ENCODE measurements around the gene ARHGAP26. TPM values are rescaled to one million over a fixed set of nuclear protein-coding genes. Genes with fewer than 3 reads are reported as not detected.
"Not testable (repeated sequence)": the region's sequence is repeated elsewhere in the genome, so short reads cannot be mapped to it uniquely, and the experiment has no call there.

The ARHGAP26 gene
- total RNA-seq, 2 donors from 2014 or later: 21.3 to 22.7 TPM

DNA sequence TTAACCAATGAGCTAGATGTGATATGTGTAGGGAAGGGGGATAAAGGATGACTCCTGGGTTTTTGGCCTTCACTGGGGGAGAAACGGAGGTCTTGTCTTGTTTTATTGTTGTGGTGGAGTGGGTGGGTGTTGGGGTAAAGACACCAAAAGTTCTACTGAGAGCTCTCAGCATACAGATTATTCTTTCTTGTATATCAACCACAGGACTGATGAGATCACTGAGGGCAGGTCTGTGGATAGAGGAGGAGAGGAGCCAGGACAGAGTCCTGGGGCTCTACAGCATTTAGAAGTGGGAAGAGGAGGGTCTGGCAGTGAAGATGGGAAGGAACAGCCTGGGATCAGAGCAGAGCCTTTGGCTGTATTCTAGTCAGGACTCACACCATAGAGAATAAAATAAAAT lies 310.8 kb downstream of the ARHGAP26 start:
- no peaks in the 10 kb centered on the region for H3K9me3 ChIP-seq (ENCODE audit: control insufficient read depth, low read length, poor library complexity, severe bottlenecking)
- no peaks in the 10 kb centered on the region for H3K4me1 Mint-ChIP-seq
- H3K36me3 Mint-ChIP-seq (ENCODE audit: low read depth): no peaks in the 10 kb centered on the region
- H3K27ac Mint-ChIP-seq: no peak overlapping the region
- H3K4me3 Mint-ChIP-seq: no peak overlapping the region
- no peaks in the 10 kb centered on the region for H3K27me3 Mint-ChIP-seq
- no peak for DNase-seq
- ATAC-seq: no peak

DNA sequence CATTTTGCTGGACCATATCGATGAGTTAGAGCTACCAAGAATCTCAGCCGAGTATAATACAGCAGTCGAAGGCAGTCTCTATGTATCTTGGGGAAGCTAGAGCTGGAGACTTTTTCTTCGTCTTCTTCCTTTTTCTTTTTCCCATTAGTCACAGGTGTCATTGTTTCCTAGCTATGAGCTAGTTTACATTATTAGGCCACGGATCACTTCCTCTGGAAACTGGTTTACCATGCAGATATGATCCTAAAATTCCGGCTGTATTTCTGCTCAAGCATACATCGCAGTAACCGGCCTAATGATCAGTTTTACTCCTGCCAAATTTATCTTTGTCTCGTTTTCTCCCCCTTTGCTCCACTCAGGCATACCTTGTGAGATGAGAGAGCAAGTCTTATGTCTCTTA lies 312.8 kb downstream of the ARHGAP26 start:
- Mint-ChIP-seq H3K36me3 (ENCODE audit: low read depth) (no peaks in the 10 kb centered on the region), H3K4me3 (no peak overlapping the region), H3K27ac (no peak overlapping the region), H3K4me1 (no peaks in the 10 kb centered on the region), H3K27me3 (no peaks in the 10 kb centered on the region)
- ATAC-seq: no peak
- H3K9me3 ChIP-seq (ENCODE audit: control insufficient read depth, low read length, poor library complexity, severe bottlenecking): no peaks in the 10 kb centered on the region
- DNase-seq: no peak

DNA sequence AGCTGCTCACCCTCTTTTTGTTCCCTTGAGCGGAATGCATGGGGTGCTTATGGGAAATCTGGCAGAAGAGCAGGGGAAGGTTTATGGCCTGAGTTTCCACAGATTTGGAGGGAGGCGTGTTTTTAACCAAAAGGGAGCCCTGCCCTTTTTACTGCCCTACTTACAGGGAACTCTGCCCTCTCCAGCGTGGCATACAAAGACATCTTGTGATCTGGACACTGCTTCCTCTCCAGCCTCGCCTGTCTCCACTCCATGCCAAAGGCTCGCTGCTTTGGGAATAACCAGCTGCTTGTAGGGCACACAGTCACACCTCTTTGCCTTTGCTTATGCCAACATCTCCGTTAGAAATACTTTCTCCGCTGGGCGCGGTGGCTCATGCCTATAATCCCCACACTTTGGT lies 314.2 kb downstream of the ARHGAP26 start:
- Mint-ChIP-seq H3K4me3 (no peak overlapping the region), H3K27ac (no peak overlapping the region), H3K27me3 (no peaks in the 10 kb centered on the region), H3K4me1 (no peaks in the 10 kb centered on the region), H3K36me3 (ENCODE audit: low read depth) (no peaks in the 10 kb centered on the region)
- H3K9me3 ChIP-seq (ENCODE audit: control insufficient read depth, low read length, poor library complexity, severe bottlenecking): no peaks in the 10 kb centered on the region
- DNase-seq (no peak), ATAC-seq (no peak)

DNA sequence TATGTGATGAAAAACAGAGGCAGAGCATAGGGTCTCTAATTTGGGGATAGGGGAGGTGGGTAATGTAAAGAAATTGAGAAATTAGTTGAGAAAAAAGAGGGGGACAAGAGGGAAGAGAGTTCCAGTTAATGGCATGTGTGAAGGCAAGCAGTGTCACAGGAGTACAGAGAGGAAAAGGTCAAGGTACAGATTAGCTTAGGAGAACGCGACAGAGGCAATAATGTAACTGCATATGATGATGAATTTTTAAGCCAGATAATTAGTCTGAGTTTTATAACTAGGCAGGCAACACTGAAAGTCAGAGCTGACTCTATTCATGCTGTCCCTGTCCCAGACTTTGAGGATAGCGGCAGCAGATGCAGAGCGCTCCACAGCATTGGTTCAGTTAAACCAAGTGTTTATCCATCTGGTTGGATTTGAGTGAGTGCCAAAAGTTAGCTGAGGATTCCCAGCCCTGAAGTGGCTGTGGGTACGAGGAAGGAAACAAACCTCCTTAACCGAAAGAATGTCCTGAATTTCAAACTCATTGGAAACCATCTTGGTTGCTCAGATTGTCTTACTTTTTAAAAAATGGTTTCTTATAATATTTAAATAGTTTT lies 315.2 kb downstream of the ARHGAP26 start:
- DNase-seq: no peak
- Mint-ChIP-seq H3K27me3 (no peaks in the 10 kb centered on the region), H3K4me3 (no peak overlapping the region), H3K27ac (no peak overlapping the region), H3K36me3 (ENCODE audit: low read depth) (no peaks in the 10 kb centered on the region), H3K4me1 (no peaks in the 10 kb centered on the region)
- ATAC-seq: no peak
- H3K9me3 ChIP-seq (ENCODE audit: control insufficient read depth, low read length, poor library complexity, severe bottlenecking): no peaks in the 10 kb centered on the region

DNA sequence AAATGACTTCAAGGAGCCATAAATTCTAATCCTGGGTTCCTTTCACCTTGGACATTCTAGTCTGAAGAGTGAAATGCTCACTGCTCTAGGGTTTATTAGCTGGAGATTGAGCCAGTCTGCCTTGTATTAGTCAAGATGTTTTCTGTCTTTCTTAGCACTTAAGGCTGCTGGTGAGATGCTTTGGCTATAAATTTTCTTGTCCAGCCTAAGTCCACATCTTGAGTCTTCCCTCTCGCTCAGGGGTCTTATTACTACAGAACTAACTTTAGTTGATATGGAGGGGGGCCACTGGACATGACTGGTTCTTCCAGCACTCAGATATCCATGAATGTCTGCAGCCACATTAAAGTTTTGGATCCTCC lies 316.4 kb downstream of the ARHGAP26 start:
- H3K9me3 ChIP-seq (ENCODE audit: control insufficient read depth, low read length, poor library complexity, severe bottlenecking): no peaks in the 10 kb centered on the region
- DNase-seq: no peak
- no peak for ATAC-seq
- Mint-ChIP-seq H3K4me1 (no peaks in the 10 kb centered on the region), H3K4me3 (no peak overlapping the region), H3K27ac (no peak overlapping the region), H3K27me3 (no peaks in the 10 kb centered on the region), H3K36me3 (ENCODE audit: low read depth) (no peaks in the 10 kb centered on the region)

DNA sequence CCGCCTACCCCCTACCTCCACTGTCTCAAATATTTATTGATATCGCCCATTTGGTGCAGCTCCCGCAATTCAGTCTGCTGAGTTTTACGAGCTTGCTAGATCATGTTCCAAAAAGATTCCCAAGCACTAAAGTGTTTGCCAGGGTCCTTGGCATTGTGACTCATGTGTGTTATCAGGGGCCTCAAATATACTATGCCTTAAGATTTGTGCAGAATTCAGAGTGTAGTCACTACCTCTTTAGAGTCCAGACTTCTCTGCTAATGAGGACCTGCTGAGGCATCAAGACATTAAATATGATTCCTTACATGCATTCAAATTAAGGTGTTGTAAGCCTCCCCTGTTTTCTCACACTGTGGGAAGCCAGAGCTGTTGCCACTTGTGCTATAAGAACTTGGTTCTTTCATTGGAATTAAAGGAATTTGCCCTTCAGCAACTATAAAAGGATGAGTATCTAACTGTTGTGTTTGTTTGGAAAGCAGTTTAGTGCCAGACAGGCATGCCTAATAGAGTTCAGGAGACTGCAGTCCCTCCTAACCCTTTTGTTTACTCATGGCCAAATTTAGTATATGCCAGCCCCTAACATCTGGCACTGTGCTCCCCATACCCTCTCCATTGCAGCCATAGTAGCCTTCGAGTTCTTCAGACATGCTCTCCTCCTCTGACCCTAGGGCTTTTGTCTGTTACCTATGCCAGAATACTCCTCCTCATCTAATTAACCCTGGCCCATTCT lies 316.9 kb downstream of the ARHGAP26 start:
- ATAC-seq: no peak

DNA sequence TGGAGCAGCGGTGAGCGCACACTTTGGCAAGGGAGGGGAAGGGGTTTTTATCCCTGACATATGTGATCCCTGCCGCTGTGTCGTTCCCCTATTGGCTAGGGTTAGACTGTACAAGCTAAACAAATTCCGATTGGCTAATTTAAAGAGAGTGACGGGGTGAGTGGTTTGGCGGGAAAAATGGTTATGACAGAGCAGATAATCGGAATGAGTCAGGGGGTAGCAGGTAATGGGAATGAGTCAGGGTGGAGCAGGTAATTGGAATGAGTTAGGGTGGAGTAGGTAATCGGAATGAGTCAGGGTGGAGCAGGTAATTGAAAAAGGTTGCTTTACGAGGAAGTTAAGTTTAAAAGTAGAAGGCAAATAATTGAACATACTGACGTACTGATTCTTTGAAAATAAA lies 318.5 kb downstream of the ARHGAP26 start:
- not testable (repeated sequence) for ATAC-seq; H3K27ac Mint-ChIP-seq; H3K9me3 ChIP-seq (ENCODE audit: control insufficient read depth, low read length, poor library complexity, severe bottlenecking); H3K36me3 Mint-ChIP-seq (ENCODE audit: low read depth); H3K27me3 Mint-ChIP-seq; DNase-seq; H3K4me3 Mint-ChIP-seq; H3K4me1 Mint-ChIP-seq

More for the DNA sequence above, 316.9 kb downstream of the ARHGAP26 start:
- DNase-seq: no peak
- H3K4me1 Mint-ChIP-seq: no peaks in the 10 kb centered on the region
- H3K36me3 Mint-ChIP-seq (ENCODE audit: low read depth): no peaks in the 10 kb centered on the region
- H3K27ac Mint-ChIP-seq: no peak overlapping the region
- H3K9me3 ChIP-seq (ENCODE audit: control insufficient read depth, low read length, poor library complexity, severe bottlenecking): no peaks in the 10 kb centered on the region
- H3K27me3 Mint-ChIP-seq: no peaks in the 10 kb centered on the region
- no peak overlapping the region for H3K4me3 Mint-ChIP-seq

DNA sequence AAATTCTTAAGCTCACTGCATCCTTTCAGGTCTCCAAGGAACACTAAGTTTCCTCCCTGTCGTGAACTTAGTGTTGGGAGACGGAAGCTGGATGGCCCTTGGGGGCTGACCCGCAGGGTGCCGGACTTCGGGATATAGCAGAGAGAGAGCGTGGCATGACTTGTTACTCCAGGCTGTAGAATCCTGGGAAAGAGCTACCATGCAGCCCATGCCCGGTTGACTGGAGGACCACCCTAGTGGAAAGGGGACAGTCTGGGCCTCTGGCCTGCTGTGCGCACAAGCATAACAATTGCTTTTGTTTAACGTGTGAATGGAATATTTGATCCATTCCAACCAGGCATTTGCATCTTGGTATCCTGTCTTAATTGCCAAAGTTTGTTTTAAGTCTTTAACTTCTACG lies 319.9 kb downstream of the ARHGAP26 start:
- not testable (repeated sequence) for H3K27ac Mint-ChIP-seq; H3K4me3 Mint-ChIP-seq; H3K36me3 Mint-ChIP-seq (ENCODE audit: low read depth); H3K4me1 Mint-ChIP-seq; H3K27me3 Mint-ChIP-seq; H3K9me3 ChIP-seq (ENCODE audit: control insufficient read depth, low read length, poor library complexity, severe bottlenecking); ATAC-seq; DNase-seq

DNA sequence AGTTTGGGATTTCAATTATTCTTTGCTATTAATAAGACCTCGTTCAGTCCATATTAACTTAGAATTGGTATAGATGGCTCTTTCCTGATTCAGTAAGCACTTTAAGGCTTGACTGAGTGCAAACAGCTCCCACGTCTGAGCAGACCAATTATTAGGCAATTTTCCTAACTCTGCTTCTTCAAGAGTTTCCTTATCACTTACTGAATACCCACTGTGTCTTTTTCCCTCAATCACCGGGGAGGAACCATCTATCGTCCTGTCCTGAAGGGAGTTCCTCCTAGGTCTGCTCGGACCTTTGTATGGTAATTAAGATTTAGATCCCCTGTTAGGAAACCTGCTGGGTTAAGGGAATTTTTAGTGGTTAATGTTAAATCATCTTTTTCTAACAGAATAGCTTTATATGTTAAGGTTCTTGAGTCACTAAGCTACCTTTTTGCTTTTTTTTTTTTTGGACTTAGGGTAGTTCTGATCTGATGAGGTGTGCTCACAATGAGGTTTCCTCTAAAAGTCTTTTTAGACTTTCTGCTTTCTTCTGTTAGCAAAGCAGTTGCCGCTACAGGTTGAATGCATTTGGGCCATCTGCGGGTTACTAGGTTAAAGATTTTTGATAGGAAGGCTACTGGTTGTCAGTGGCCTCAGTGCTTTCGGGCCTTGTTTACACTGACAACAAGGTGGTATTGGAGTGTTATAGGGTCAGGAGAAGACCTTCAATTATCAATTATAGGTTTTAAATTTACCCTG lies 322.7 kb downstream of the ARHGAP26 start:
- DNase-seq; ATAC-seq; H3K9me3 ChIP-seq (ENCODE audit: control insufficient read depth, low read length, poor library complexity, severe bottlenecking); H3K27me3 Mint-ChIP-seq; H3K4me1 Mint-ChIP-seq; H3K27ac Mint-ChIP-seq; H3K36me3 Mint-ChIP-seq (ENCODE audit: low read depth); H3K4me3 Mint-ChIP-seq: not testable (repeated sequence)

DNA sequence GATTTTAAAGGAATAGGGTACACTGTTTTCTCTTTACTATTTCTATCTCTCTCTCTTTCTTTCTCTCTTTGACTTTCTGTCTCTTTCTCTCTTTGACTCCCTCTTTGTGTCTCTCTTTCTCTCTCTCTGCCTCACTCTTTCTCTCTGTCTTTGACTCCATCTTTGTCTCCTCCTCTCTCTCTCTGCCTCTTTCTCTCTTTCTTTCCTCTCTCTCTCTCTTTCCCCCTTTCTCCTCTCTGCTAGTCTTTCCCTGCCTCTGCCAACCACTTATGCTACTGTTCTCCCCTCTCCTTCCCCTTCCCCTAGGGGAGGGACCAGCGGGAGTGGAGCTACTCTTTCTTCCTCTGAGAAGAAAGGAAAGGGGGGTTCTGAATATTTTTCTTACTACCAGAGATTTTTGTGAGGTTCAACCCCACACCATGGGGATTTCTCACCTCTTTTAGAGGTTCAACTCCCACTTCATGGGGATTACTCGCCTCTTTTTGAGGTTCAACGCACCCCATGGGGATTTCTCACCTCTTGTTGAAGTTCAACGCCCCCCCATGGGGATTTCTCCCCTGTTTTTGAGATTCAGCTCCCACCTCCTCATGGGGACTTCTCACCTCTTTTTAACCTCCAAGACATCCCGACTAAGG lies 323.4 kb downstream of the ARHGAP26 start:
- Mint-ChIP-seq H3K4me3 (no peak overlapping the region), H3K27me3 (no peaks in the 10 kb centered on the region), H3K36me3 (ENCODE audit: low read depth) (peaks cover 6% of the 10 kb centered on the region), H3K4me1 (peaks cover 3% of the 10 kb centered on the region), H3K27ac (no peak overlapping the region)
- DNase-seq (no peak), ATAC-seq (no peak)
- H3K9me3 ChIP-seq (ENCODE audit: control insufficient read depth, low read length, poor library complexity, severe bottlenecking): no peaks in the 10 kb centered on the region

DNA sequence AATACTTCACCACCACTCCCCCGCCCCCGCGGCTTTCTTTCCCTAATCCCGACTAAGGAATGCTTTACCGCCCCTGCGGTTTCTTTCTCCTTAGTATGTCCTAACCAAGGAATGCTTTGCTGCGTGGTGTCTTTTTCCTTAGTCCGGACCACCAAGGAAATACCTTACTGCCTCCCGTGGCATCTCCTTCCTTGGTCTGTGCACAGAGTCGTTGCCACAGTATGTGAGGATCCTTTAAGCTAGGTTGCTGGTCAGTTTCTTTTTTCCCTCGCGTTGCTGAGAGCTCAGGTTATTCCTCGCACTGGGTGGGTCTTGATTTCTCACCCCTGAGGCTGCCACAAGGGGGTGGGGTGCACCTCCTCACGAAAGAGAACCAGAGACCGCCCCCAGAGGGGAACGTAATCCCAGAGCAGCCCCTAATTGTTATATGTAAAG lies 323.9 kb downstream of the ARHGAP26 start:
- no peak for ATAC-seq
- Mint-ChIP-seq H3K27me3 (no peaks in the 10 kb centered on the region), H3K4me1 (peaks cover 3% of the 10 kb centered on the region), H3K27ac (no peak overlapping the region), H3K4me3 (no peak overlapping the region), H3K36me3 (ENCODE audit: low read depth) (peaks cover 6% of the 10 kb centered on the region)
- no peak for DNase-seq
- H3K9me3 ChIP-seq (ENCODE audit: control insufficient read depth, low read length, poor library complexity, severe bottlenecking): no peaks in the 10 kb centered on the region

DNA sequence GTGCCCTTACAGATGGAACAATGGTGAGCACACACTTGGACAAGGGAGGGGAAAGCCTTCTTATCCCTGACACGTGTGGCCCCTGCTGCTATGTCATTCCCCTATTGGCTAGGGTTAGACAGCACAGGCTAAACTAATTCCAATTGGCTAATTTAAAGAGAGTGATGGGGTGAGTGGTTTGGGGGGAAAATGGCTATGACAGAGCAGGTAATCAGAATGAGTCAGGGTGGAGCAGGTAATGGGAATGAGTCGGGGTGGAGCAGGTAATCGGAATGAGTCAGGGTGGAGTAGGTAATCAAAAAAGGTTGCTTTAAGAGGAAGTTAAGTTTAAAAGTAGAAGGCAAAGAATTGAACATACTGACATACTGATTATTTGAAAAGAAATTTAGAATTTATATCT lies 324.4 kb downstream of the ARHGAP26 start:
- not testable (repeated sequence) for H3K27ac Mint-ChIP-seq, ATAC-seq

DNA sequence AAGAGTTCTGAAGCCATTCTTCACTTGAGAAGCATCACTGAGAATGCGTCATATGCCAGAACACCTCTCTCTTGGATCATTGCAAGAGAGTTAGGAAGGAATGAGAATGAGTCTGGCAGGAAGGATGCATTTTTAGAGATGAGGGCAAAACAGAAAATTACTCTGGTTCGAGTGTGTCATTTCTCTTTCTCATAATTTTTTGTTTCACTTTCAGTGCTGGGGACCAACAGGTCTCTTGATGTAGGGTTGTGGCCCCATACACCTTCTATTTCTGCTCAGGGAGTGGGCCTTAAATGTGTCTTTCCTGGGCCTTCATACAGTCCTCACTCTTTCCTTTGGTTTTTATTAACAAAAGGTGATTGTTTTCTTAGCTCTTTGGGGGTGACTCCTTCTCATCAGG lies 330.9 kb downstream of the ARHGAP26 start:
- H3K9me3 ChIP-seq (ENCODE audit: control insufficient read depth, low read length, poor library complexity, severe bottlenecking): no peaks in the 10 kb centered on the region
- DNase-seq: no peak
- Mint-ChIP-seq H3K27me3 (no peaks in the 10 kb centered on the region), H3K36me3 (ENCODE audit: low read depth) (peaks cover 3% of the 10 kb centered on the region), H3K27ac (peak overlapping the region; percentile 78), H3K4me3 (peak overlapping the region; percentile 54), H3K4me1 (peaks cover 21% of the 10 kb centered on the region)
- ATAC-seq: no peak

More for the DNA sequence above, 324.4 kb downstream of the ARHGAP26 start:
- not testable (repeated sequence) for H3K27me3 Mint-ChIP-seq; H3K36me3 Mint-ChIP-seq (ENCODE audit: low read depth); H3K4me3 Mint-ChIP-seq; H3K4me1 Mint-ChIP-seq; DNase-seq; H3K9me3 ChIP-seq (ENCODE audit: control insufficient read depth, low read length, poor library complexity, severe bottlenecking)
